Kidney (tissue), 14 donors: ENCODE measurements around the gene FBLN2. TPM values are rescaled to one million over a fixed set of nuclear protein-coding genes. Genes with fewer than 3 reads are reported as not detected.

Experiments used
- DNase-seq, 5 donors: peaks; one replicate each; pipeline ENCODE4 v3.0.0-alpha.2; 2013 to 2020
- FAIRE-seq: peaks from 2 replicates; lab custom pipeline; 2012; peaks lifted over from hg19 to GRCh38; lab: Jason Lieb, UNC
- H3K27ac ChIP-seq, 2 donors: one replicate each; pipeline ENCODE4 v1.7.0; 2013; ENCODE audit warnings: low read depth in 2 of 2, low read length in 2 of 2, inconsistent platforms in 1 of 2
- H3K27me3 ChIP-seq: one replicate; pipeline ENCODE4 v1.7.1; 2013; ENCODE audit warnings: low read length, inconsistent platforms; ENCODE audit not compliant: control insufficient read depth, insufficient read depth
- H3K36me3 ChIP-seq, 3 donors: one replicate each; pipeline versions ENCODE4 v1.7.0 to v1.7.1; 2013; ENCODE audit warnings: low read length in 3 of 3, control low read depth in 1 of 3, inconsistent platforms in 1 of 3; ENCODE audit not compliant: insufficient read depth in 3 of 3, control insufficient read depth in 2 of 3
- H3K4me1 ChIP-seq, 3 donors: one replicate each; pipeline versions ENCODE4 v1.7.0 to v1.7.1; 2013; ENCODE audit warnings: low read length in 3 of 3, inconsistent platforms in 1 of 3, low read depth in 1 of 3; ENCODE audit not compliant: control insufficient read depth in 2 of 3, insufficient read depth in 2 of 3
- H3K4me3 ChIP-seq, 3 donors: one replicate each; pipeline versions ENCODE4 v1.7.0 to v1.8.1; 2013; ENCODE audit warnings: low read length in 3 of 3, control low read depth in 1 of 3, inconsistent platforms in 1 of 3
- H3K9ac ChIP-seq, 3 donors: one replicate each; pipeline versions ENCODE4 v1.7.0 to v1.7.1; 2013; ENCODE audit warnings: low read length in 3 of 3, control low read depth in 1 of 3, inconsistent platforms in 1 of 3
- H3K9me3 ChIP-seq, 3 donors: one replicate each; pipeline versions ENCODE4 v1.7.0 to v1.7.1; 2013; ENCODE audit warnings: low read length in 3 of 3, control low read depth in 1 of 3, inconsistent platforms in 1 of 3; ENCODE audit not compliant: control insufficient read depth in 2 of 3, insufficient read depth in 1 of 3
- intact Hi-C: fragments of 100-400 bp; cut with DNase I; formaldehyde crosslinking; loops from one replicate; pipeline ENCODE4 v1.11.1; 2022
- polyA plus RNA-seq: library from polyadenylated mRNA; stranded (reverse); fragments of 350-450 nt; fragmentation: Illumina TruSeq; extraction: RNeasy Lipid Tissue Mini Kit (QIAGEN cat#74804); gene quantifications from one replicate; pipeline ENCODE4 v1.2.3, GENCODE V29; 2014; ENCODE audit warnings: low read depth, low replicate concordance; ENCODE audit not compliant: insufficient read depth
- total RNA-seq: library from RNA; stranded (reverse); fragmentation: NEBNext Ultra II Directional; extraction: Animal tissue kit (Norgen Biotek cat#: 25700); gene quantifications from one replicate; pipeline ENCODE4 v1.2.1, GENCODE V29; 2021
- TF ChIP-seq, protein P1 (sequence below): IDR thresholded peaks from 3 replicates; pipeline ENCODE4 v1.5.1; 2012; ENCODE audit warnings: mild to moderate bottlenecking, moderate library complexity, borderline replicate concordance; ENCODE audit not compliant: insufficient read depth; ENCODE audit errors: extremely low read depth
- donor health status: control.
- donor health status: control.
- donor health status: control.
- donor health status: control.
- donor health status: control.
- donor health status: DM: yes; HTN: yes; CAD: no.
- donor health status: Normal renal cell carcinoma (clear cell type).

The FBLN2 gene
- total and polyA plus RNA-seq, 2 donors from 2014 or later, result 3.2 to 43.4 TPM

DNA sequence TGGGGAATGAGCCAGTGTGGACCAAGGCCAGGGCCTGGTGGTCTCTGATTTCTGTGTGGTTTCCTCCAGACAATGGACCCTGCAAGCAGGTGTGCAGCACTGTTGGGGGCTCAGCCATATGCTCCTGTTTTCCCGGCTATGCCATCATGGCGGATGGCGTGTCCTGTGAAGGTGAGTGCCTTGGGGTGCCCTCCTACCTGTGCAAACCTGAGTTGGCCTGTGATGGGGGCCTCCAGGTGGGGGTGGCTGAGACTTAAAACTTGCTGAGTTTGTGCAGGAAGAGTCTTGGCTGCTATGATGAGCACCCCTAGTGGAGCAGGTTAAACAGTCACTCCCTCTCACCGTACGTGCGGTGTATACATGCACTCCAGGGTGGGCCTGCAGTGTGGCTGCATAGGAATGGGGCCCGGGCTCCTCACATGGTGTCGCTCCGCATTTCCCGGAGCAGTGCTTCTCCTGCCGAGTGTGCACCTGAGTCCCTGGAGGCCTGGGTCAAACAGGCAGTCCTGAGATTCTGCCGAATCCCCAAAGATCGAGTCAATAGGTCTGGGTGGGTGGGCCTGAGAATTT is 70.8 kb downstream of the FBLN2 start:
- H3K27me3 ChIP-seq, result no peaks in the 10 kb centered on the region
- FAIRE-seq (no peak), DNase-seq (no peak)
- no peak overlapping the region for H3K27ac ChIP-seq
- H3K9me3 ChIP-seq, result no peaks in the 10 kb centered on the region
- TF ChIP-seq, protein P1, sequence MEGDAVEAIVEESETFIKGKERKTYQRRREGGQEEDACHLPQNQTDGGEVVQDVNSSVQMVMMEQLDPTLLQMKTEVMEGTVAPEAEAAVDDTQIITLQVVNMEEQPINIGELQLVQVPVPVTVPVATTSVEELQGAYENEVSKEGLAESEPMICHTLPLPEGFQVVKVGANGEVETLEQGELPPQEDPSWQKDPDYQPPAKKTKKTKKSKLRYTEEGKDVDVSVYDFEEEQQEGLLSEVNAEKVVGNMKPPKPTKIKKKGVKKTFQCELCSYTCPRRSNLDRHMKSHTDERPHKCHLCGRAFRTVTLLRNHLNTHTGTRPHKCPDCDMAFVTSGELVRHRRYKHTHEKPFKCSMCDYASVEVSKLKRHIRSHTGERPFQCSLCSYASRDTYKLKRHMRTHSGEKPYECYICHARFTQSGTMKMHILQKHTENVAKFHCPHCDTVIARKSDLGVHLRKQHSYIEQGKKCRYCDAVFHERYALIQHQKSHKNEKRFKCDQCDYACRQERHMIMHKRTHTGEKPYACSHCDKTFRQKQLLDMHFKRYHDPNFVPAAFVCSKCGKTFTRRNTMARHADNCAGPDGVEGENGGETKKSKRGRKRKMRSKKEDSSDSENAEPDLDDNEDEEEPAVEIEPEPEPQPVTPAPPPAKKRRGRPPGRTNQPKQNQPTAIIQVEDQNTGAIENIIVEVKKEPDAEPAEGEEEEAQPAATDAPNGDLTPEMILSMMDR, result no peak
- no peak overlapping the region for H3K9ac ChIP-seq
- H3K4me3 ChIP-seq, result no peak overlapping the region
- H3K36me3 ChIP-seq, result no peaks in the 10 kb centered on the region
- no peaks in the 10 kb centered on the region for H3K4me1 ChIP-seq
- intact Hi-C loops, result no loop called here

DNA sequence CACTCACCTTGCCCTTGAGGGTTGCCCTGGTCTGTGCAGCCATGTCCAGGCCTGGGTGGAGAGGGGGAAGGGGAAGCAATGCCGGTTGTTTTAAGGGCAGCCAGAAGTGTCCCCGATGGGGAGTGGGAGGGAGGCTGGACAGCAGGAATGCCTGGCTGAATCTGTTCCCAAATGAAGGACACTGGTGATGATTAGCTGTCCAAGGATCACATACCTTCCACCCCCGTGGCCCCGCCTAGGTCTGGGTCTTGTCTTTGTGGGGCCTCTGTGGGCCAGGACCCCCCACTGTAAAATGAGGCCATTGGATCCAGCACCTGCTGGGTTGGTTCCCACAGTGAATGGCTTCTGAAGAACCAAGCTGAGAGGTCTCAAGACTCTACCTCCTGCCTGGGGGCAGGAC is 71.4 kb downstream of the FBLN2 start:
- Histone ChIP-seq H3K36me3 (no peaks in the 10 kb centered on the region), H3K9me3 (no peaks in the 10 kb centered on the region), H3K4me3 (no peak overlapping the region), H3K27me3 (no peaks in the 10 kb centered on the region), H3K4me1 (no peaks in the 10 kb centered on the region), H3K27ac (no peak overlapping the region), H3K9ac (no peak overlapping the region)
- TF ChIP-seq, protein P1, result no peak
- intact Hi-C loops, result no loop called here
- FAIRE-seq (no peak), DNase-seq (no peak)

DNA sequence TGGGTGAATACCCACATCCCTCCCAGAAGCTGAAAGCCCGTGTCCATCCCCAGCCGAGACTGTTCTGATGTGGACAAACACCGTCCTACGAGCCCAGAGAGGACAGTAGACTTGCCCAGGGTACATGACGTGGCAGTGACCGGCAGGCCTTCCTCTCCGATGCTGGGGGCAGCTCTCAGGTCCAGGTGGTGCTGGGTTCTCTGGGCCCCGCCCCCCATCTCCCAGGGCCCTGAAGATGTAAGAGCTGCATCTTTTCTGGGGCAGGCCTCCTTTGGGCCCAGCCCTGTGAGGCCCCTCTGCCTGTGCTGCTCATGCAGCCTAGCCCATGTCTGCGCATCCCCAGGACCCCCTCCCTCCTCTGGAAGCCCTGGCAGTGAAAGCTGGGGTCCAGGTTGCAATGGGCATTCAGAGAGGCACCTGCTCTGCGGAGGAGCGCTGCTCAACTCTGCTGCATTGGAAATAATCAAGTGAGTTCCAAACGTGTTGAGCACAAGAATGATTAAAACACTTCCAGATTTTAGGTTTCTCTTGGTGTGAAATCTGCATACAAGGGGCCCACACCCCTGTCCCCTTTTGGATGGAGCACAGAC is 71.9 kb downstream of the FBLN2 start:
- TF ChIP-seq, protein P1, result no peak
- DNase-seq (peak in 1 of 5 donors; percentile 61), FAIRE-seq (no peak)
- H3K9ac ChIP-seq, result no peak overlapping the region
- H3K4me1 ChIP-seq, result no peaks in the 10 kb centered on the region
- no peaks in the 10 kb centered on the region for H3K27me3 ChIP-seq
- intact Hi-C loops, result no loop called here
- no peak overlapping the region for H3K4me3 ChIP-seq
- H3K9me3 ChIP-seq, result no peaks in the 10 kb centered on the region
- no peak overlapping the region for H3K27ac ChIP-seq
- no peaks in the 10 kb centered on the region for H3K36me3 ChIP-seq
